Sciatic nerve (tissue), 2 donors: Measurements from ENCODE around the gene GALM. TPM values are rescaled to one million over a fixed set of nuclear protein-coding genes. Genes with fewer than 3 reads are reported as not detected.
"Not testable (repeated sequence)": the region's sequence is repeated elsewhere in the genome, so short reads cannot be mapped to it uniquely, and the experiment has no call there.

Experiments used
- ATAC-seq: fragments of 200-7000 bp; cut with Tn5 transposase; one replicate; pipeline ENCODE4 v1.9.1; 2020; ENCODE audit warnings: mild to moderate bottlenecking, moderate library complexity
- DNase-seq: peaks from one replicate; pipeline ENCODE4 v3.0.0-alpha.2; 2020; ENCODE audit warnings: low spot score
- intact Hi-C: fragments of 100-400 bp; cut with DNase I; formaldehyde crosslinking; loops from one replicate; pipeline ENCODE4 v1.14.2; 2022
- total RNA-seq: library from RNA; stranded (reverse); fragmentation: NEBNext Ultra II Directional; extraction: Animal tissue kit (Norgen Biotek cat#: 25700); gene quantifications from one replicate; pipeline ENCODE4 v1.2.1, GENCODE V29; 2021
- donor health status: DM: no; HTN: no; CAD: no.
- donor health status: DM: no; HTN: no; CAD: no.

GALM gene
- total RNA-seq, 1 donor from 2014 or later: 14.6 TPM

DNA sequence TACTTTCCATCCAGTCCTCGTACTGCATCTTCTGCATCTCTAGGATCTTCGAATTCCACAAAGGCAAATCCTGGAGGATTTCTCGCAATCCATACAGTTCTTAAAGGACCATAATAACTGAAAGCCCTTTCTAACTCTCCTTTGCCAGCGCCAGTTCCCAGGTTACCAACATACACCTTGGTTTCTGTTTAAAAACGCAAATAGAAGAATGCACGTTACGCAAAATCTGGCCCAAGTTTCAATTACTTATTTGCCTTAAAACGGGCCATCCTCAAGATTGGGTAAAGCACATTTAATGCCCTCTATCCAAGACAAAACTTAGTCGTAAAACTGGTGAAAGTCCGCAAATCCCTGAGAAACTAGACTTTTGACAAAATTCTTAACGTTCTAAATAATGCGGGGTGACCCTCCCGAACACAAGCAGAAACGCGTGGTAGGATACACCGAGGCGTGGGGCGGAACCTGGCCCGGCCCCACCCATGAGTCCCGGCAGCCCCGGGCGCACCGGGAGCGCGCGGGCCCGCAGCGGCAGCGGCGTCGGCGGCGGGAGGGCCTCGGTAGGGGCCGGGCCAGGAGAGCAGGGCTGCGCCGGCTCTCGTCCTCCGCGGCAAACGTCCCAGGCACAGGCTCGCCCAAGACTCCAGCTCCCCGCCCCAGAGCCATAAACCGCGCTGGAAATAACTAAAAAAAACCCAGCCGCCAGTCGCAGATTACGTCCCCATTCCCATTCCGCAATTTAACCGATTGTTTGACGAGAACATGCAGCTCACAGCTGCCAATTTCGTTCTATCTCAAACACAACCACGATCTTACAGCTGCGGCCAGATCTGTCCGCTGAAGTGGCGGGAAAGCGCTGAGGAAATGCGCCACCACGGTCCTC is 84.3 kb downstream of the GALM start:
- ATAC-seq (peak; percentile 70), DNase-seq (peak; percentile 76)
- intact Hi-C loops: no loop called here

DNA sequence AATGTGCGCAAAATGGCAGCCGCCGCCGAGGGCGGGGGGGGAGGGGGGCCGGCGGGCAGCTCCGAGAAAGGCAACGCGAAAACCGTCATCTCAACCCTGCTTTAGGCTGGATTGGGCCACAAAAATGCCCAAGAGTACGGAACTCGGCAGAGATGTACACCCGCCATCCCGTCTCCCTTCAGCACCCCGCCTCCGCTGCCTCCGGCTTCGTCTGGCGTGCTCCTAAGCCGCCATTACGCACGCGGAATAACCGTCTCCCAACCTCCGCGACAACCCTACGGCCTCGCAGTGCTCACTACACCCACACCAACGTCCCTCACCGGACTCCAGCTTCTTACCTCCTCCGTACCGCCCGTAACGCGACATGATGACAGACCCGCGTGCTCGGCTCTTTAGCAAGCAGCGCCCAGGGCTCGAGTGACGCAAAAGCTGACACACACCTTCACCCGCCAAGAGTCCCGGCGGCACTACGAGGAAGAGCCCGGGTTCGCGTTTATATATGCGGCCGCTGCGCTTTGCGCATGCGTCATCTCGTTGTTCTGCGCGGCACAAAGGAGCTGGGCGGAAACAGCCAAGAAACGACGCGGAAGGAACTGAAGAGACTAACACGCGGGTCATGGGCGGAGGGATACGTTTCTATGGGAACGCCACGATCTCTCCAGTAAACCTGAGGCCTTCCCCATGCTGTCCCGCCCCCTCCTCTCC is 85.1 kb downstream of the GALM start, which contains the start of gene SRSF7:
Gene SRSF7, minus strand, starts transcription at position 471 of the 705 bp plus-strand sequence. Its CDS starts 105 bp downstream, at position 366.
- DNase-seq: peak; percentile 99
- intact Hi-C loops: no loop called here
- peak; percentile 96 for ATAC-seq

DNA sequence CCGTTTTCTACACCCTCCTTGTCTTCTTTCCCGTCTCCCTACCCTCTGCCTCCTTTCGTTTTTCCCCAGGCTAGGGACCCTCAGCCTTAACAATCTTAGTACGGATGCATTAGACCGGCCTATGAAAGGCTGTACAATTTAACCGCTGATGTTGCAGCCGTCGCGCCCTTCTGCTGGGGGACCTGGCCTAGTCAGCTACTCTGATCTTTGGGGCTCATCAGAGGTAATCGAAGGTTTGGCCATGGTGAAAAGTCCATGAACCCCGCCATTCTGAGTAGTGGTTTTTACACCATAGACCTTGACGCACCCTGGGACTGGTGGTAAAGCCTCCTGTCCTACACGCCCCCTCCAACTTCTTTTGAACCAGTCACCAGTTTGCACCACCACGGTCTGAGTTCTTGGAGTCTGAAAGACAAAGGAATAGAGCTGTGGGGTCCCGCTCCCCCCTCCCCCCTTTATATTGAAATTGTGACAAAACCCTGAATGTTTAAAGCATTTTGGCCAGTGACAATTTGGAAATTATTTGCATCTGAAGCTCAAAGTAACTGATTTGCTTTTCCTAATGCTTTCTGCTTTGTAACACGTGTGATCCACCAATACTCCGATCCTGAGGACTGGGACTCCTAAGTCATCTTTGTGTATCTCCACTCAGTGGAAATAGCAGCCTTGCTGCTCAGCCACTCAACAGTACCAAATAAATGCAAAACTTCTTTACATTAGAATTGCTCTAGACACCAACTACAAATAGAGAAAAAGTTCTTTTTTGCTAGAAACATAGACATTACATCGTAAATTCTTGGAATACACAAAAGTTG is 85.9 kb downstream of the GALM start:
- DNase-seq (no peak), ATAC-seq (no peak)
- intact Hi-C loops: no loop called here

DNA sequence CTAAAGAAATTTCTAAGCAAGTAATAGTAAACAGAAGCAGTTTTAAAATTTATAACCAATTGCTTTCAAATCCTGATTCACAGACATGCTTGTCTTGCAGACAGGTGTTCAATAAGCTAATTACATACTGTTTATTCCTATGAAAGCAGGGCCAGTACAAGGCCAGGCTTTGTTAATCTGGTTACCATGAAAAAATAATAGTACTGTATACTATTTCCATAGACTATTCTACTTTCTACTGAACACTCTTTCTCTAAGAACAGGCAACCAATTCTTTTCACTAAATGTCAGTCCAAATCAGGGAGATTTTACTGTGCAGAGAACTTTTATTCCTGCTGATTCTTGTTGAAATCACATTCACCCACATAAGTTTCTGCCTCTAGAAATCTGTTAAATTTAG is 88.1 kb downstream of the GALM start:
- ATAC-seq: no peak
- intact Hi-C loops: no loop called here
- DNase-seq: no peak

DNA sequence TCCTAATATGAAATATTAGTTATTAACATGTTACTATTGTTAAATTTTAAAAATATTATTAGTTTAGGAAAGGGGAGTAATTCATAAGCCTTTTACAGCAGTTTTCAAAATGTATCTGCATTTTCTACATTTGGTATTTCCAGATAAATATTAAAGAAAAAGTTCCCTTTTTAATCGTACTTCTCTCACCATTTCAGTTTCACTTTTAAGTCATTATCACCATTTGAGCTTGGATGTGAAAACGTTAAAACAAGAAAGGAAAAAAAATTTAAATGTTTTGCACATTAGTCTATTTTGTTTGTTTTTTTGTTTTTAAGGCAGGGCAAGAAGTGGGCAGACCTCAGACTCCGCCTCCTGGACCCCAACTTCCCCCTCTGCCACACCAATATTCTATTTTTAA is 88.6 kb downstream of the GALM start:
- ATAC-seq: no peak
- no peak for DNase-seq
- intact Hi-C loops: no loop called here

DNA sequence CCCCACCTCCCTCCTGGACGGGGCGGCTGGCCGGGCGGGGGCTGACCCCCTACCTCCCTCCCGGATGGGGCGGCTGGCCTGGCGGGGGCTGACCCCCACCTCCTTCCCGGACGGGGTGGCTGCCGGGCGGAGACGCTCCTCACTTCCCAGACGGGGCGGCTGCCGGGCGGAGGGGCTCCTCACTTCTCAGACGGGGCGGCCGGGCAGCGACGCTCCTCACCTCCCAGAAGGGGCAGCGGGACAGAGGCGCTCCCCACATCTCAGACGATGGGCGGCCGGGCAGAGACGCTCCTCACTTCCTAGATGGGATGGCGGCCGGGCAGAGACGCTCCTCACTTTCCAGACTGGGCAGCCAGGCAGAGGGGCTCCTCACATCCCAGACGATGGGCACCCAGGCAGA is 90.0 kb downstream of the GALM start:
- ATAC-seq, intact Hi-C loops, DNase-seq: not testable (repeated sequence)

DNA sequence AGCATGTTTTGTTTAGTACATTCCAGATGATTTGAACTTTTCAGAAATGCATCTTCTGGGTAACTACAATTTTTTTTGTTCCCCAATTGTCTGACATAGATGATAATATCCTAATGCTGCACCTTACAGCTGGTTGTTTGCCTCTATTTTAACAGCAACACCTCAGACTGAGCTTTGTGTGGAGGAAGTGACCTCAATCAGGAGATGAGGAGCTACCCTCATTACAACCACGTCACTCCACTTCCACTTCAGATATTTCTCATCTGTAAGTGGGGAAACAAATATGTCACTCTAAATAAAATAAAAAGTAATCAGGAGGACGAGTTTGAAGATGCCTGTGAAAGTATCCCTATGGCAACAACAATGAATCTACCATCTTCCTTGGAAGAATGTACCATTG is 97.3 kb downstream of the GALM start:
- no peak for ATAC-seq
- DNase-seq: no peak
- intact Hi-C loops: no loop called here

DNA sequence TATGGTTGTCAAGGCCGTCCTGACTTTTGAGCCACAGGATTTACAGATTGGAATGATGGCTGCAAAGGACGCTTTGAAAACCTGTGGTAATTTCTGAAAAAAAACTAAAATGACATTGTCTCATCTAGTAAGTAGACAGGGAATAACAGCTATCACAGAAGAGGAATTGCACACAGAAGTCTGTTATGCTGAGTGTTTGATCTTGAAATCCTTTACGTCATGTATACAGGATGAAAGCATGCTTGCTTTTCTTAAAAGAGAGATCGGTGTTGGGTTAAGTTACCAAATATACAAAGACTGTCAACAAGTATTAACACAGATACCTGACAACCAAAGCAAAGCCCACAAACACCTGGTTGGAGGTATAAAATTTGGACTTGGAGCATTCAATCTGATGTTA is 97.8 kb downstream of the GALM start:
- intact Hi-C loops: no loop called here
- DNase-seq (no peak), ATAC-seq (no peak)

DNA sequence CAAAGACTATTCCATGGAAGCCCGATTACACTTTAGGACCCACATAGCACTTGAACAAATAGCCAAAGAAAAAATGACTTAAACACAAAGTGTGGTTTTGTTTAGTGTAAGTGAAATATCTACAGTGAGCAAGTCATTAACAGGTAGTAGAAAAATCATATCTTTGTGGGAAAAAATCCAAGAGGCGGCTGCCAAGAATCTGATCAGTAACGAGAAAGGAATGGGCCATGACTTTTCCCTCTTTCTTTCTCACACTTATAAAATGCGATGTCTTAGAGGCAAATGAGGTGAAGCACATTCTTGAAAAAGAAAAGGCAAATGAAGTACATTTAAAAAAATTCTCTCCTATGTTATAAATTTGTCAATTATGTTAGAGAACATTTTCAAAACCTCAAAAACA is 99.2 kb downstream of the GALM start:
- no peak for ATAC-seq
- intact Hi-C loops: no loop called here
- DNase-seq: no peak

DNA sequence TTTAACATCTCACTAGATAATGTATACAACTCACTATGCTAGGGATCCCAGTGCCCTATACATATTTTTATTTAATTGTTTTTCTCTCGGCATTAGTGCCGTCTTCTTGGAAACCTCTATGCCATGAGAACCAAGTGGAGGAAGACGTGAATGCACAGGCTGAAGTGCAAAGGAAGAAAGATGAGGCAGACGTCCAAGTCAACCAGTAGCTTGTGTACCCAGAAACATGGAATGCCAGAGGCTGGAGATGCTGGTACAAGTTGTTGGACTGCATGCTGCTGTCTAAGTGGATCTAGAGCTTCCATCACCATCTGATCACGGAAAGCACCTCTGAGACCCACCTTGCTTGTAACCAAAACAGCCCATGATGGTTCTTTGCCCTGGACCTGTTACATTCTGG is 99.6 kb downstream of the GALM start:
- intact Hi-C loops: no loop called here
- no peak for ATAC-seq
- DNase-seq: no peak

DNA sequence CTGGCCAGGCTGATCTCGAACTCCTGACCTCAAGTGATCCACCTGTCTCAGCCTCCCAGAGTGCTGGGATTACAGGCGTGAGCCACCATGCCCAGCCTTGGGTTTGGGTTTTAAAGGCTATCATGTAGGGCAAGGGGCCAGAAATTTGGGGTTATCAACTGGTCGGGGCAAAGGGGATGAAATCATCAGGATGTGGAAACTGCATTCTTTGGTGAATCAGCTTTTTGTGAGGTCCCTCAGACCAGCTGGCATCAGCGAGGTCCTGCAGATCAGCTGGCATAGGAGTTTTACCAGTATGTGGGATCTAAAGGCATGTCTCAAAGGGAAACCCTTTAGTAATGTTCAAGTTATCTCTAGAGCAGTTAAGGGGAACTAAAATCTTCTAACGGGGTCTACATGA is 105.7 kb downstream of the GALM start:
- ATAC-seq (no peak), DNase-seq (no peak)
- intact Hi-C loops: no loop called here

DNA sequence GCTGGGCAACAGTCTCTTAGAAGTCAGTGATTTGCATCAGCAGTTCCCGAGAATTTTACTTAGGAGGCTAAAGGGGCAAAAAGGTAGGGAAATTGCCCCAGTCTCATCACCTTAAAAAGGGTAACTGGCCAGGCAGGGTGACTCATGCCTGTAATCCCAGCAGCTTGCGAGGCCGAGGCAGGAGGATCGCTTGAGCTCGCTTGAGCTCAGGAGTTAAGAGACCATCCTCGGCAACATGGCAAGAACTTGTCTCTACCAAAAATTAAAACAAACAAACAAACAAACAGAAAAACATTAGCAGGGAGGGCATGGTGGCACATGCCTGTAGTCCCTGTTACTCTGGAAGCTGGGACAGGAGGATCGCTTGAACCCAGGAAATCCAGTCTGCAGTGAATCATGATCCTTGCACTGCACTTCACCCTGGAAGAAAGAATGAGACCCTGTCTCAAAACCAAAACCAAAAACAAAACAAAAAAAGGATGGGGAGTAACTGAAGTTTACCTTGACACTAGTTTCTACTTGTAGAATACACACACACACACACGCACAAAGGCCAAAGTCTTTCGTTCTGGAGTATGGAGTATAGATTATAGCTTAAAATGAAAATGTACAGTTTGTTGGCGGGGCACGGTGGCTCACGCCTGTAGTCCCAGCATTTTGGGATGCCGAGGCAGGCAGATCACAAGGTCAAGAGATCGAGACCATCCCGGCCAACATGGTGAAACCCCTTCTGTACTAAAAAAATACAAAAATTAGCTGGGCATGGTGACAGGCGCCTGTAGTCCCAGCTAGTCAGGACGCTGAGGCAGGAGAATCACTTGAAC is 109.4 kb downstream of the GALM start:
- no peak for ATAC-seq
- intact Hi-C loops: no loop called here
- no peak for DNase-seq

DNA sequence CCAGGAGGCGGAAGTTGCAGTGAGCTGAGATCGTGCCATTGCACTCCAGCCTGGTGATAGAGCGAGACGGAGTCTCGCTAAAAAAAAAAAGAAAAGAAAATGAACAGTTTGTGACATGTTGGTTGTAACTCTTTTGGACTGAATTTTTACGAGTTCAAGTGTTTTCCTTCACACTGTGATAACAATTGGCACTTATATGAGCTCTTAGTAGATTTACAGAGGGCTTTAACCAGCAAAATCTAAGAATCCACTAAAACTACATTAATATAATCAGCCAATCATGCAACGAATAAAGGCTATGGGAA is 110.0 kb downstream of the GALM start:
- intact Hi-C loops: no loop called here
- no peak for ATAC-seq
- DNase-seq: no peak

DNA sequence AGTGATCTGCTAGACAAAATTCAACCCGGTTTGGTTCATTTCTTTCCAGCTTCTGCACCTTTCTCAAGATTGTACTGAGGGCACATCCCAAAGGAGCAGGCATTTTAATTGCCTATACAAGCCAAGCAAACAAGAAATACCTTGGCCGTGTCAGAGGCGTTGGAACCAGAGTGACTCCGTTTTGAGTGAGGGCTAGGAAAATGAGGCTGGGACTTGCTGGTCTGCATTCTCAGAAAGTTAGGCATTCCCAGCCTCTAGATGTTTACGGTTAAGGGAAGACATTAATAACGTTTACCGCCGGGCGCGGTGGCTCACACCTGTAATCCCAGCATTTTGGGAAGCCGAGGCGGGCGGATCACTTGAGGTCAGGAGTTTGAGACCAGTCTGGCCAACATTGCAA is 110.6 kb downstream of the GALM start:
- ATAC-seq: no peak
- intact Hi-C loops: no loop called here
- no peak for DNase-seq

DNA sequence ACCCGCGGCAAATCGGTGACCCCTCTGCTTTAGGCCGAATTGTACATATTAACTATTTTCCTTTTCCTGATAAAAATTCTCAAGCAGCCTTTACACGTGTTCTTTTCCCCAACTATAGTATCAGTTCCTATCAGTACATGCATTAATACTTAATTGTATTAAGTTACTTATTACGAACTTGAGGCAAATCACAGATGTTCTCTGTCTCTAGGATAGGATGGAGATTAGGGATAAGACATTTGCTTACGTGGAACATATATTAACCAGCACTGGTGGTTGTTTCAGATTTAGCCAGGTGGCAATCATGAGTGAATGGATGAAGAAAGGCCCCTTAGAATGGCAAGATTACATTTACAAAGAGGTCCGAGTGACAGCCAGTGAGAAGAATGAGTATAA is 112.8 kb downstream of the GALM start:
- ATAC-seq (no peak), DNase-seq (no peak)
- intact Hi-C loops: no loop called here

DNA sequence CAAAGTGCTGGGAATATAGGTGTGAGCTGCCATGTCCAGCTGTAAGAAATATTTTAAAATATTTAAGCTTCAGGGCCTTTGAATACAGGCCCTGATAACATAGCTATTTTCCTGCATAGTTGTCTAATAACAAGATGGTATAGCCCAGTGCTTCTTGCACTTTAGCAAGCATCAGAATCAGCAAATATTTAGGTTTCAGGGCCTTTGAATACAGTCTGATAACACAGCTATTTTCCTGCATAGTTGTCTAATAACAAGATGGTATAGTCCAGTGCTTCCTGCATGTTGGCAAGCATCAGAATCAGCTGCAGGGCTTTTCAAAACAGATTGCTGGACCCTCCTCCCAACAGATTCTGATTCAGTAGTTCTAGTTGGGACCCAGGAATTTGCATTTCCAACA is 117.7 kb downstream of the GALM start:
- ATAC-seq (no peak), DNase-seq (no peak)
- intact Hi-C loops: no loop called here
